Measurements from ENCODE around the gene RDX. TPM values are rescaled to one million over a fixed set of nuclear protein-coding genes. Genes with fewer than 3 reads are reported as not detected.
A peak's percentile ranks its signal among the peaks of the same experiment; 100 is the strongest.

The RDX gene
- total RNA-seq, 1 donor from 2014 or later: 225 TPM

DNA sequence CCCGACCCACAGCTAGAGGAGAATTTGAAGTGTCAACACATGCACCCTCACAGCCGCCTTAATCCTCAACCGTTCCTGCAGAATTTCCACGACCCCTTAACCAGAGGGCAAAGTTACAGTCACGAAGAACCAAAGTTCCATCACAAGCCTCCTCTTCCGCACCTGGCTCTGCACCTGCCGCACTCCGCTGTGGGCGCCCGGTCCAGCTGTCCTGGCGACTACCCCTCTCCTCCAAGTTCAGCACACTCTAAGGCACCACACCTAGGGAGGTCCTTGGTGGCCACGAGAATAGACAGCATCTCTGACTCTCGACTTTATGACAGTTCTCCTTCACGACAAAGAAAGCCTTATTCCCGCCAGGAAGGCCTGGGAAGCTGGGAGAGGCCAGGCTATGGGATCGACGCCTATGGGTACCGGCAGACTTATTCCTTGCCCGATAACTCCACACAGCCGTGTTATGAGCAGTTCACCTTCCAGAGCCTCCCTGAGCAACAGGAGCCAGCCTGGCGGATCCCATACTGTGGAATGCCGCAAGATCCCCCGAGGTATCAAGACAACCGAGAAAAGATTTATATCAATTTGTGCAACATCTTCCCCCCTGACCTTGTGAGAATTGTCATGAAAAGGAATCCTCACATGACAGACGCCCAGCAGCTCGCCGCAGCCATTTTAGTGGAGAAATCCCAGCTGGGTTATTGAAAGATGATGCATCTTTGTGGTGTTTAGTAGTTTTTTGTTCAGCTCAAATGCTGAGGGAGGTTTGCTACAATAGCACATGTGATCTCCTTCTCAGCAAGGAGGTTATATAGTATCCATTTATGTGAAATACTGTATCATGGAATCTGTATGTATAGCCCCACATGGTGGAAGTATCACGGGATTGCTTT is 131.1 kb downstream of the RDX start:
- Mint-ChIP-seq H3K9me3 (ENCODE audit: unreplicated experiment) (no peaks in the 10 kb centered on the region), H3K4me1 (ENCODE audit: unreplicated experiment) (no peaks in the 10 kb centered on the region), H3K27me3 (ENCODE audit: unreplicated experiment) (no peaks in the 10 kb centered on the region), H3K4me3 (ENCODE audit: unreplicated experiment) (no peak overlapping the region), H3K27ac (ENCODE audit: unreplicated experiment) (no peak overlapping the region), H3K36me3 (ENCODE audit: low read depth, unreplicated experiment) (peaks cover 8% of the 10 kb centered on the region)
- TF ChIP-seq, protein P1, sequence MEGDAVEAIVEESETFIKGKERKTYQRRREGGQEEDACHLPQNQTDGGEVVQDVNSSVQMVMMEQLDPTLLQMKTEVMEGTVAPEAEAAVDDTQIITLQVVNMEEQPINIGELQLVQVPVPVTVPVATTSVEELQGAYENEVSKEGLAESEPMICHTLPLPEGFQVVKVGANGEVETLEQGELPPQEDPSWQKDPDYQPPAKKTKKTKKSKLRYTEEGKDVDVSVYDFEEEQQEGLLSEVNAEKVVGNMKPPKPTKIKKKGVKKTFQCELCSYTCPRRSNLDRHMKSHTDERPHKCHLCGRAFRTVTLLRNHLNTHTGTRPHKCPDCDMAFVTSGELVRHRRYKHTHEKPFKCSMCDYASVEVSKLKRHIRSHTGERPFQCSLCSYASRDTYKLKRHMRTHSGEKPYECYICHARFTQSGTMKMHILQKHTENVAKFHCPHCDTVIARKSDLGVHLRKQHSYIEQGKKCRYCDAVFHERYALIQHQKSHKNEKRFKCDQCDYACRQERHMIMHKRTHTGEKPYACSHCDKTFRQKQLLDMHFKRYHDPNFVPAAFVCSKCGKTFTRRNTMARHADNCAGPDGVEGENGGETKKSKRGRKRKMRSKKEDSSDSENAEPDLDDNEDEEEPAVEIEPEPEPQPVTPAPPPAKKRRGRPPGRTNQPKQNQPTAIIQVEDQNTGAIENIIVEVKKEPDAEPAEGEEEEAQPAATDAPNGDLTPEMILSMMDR (IDR thresholded peaks at IDR 0.05; ENCODE audit: unreplicated experiment): no peak
- DNase-seq (ENCODE audit: low spot score): no peak

DNA sequence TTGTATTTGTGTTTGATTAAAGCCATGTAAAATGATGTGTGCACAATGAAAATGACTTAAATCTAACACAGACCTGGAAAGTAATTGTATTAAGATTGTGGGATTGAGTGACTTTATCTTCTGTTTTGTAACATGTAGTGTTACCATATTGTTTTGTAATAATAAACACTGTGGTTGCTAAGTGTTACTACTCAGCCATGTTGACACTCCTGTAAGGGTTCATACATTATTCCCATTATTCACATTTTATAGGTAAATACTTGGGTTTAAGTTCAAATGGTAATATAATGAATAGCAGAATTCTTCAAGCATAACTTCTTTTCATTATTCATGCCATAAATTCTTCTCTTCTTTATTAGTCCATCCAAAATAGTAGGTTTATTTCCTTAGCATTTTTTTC is 134.2 kb downstream of the RDX start:
- H3K4me3 Mint-ChIP-seq (ENCODE audit: unreplicated experiment): no peak overlapping the region
- no peak for DNase-seq (ENCODE audit: low spot score)
- no peaks in the 10 kb centered on the region for H3K4me1 Mint-ChIP-seq (ENCODE audit: unreplicated experiment)
- H3K27ac Mint-ChIP-seq (ENCODE audit: unreplicated experiment): peak overlapping the region; percentile 25
- H3K36me3 Mint-ChIP-seq (ENCODE audit: low read depth, unreplicated experiment): peaks cover 13% of the 10 kb centered on the region
- TF ChIP-seq, protein P1 (IDR thresholded peaks at IDR 0.05; ENCODE audit: unreplicated experiment): no peak
- H3K9me3 Mint-ChIP-seq (ENCODE audit: unreplicated experiment): no peaks in the 10 kb centered on the region
- no peaks in the 10 kb centered on the region for H3K27me3 Mint-ChIP-seq (ENCODE audit: unreplicated experiment)

DNA sequence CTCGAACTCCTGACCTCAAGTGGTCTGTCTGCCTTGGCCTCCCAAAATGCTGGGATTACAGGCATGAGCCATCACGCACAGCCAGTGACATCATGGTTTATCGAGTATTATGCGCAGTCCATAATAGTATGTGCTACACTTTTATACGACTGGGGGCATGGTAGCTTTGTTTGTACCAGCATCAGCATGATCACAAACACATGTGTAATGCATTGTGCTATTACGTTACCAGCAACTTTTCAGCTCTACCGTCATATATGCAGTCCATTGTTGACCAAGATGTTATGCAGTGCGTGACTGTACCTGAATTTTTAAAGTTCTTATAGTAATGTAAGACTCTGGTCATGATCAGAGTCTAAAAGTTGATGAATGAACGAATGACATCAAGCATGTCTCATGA is 135.4 kb downstream of the RDX start:
- Mint-ChIP-seq H3K4me1 (ENCODE audit: unreplicated experiment) (no peaks in the 10 kb centered on the region), H3K4me3 (ENCODE audit: unreplicated experiment) (no peak overlapping the region), H3K27me3 (ENCODE audit: unreplicated experiment) (no peaks in the 10 kb centered on the region), H3K9me3 (ENCODE audit: unreplicated experiment) (no peaks in the 10 kb centered on the region), H3K27ac (ENCODE audit: unreplicated experiment) (no peak overlapping the region), H3K36me3 (ENCODE audit: low read depth, unreplicated experiment) (peaks cover 13% of the 10 kb centered on the region)
- no peak for DNase-seq (ENCODE audit: low spot score)
- TF ChIP-seq, protein P1 (IDR thresholded peaks at IDR 0.05; ENCODE audit: unreplicated experiment): no peak

DNA sequence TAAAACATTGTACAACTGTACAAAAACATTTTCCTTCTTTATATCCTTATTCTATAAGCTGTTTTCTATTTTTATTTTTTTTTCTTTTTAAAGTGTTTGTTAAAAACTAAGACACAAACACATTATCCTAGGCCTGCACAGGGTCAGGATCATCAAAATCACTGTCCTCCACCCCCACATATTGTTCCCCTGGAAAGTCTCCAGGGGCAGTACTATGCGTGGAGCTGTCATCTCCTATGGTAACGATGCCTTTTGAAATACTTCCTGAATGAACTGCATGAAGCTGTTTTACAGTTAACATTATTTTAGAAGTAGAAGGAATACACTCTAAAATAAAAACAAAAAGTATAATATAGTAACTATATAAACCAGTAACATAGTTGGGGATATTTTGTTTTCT is 136.0 kb downstream of the RDX start:
- no peak for DNase-seq (ENCODE audit: low spot score)
- Mint-ChIP-seq H3K27me3 (ENCODE audit: unreplicated experiment) (no peaks in the 10 kb centered on the region), H3K4me3 (ENCODE audit: unreplicated experiment) (no peak overlapping the region), H3K9me3 (ENCODE audit: unreplicated experiment) (no peaks in the 10 kb centered on the region), H3K27ac (ENCODE audit: unreplicated experiment) (no peak overlapping the region), H3K36me3 (ENCODE audit: low read depth, unreplicated experiment) (peaks cover 11% of the 10 kb centered on the region), H3K4me1 (ENCODE audit: unreplicated experiment) (no peaks in the 10 kb centered on the region)
- TF ChIP-seq, protein P1 (IDR thresholded peaks at IDR 0.05; ENCODE audit: unreplicated experiment): no peak

DNA sequence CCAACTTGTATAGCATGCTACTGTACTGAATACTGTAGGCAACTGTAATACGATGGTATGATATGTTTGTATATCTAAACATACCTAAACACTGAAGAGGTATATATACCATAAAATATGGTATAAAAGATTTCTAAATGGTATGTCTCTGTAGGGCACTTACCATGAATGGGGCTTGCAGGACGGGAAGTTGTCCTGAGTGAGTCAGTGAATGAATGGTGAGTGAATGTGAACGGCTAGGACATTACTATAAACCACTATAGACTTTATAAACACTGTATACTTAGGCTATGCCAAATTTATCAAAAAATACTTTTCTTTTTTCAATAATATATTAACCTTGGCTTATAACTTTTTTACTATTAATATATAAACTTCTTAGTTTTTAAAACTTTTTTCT is 136.4 kb downstream of the RDX start:
- no peak overlapping the region for H3K27ac Mint-ChIP-seq (ENCODE audit: unreplicated experiment)
- peaks cover 7% of the 10 kb centered on the region for H3K36me3 Mint-ChIP-seq (ENCODE audit: low read depth, unreplicated experiment)
- no peak for DNase-seq (ENCODE audit: low spot score)
- H3K4me1 Mint-ChIP-seq (ENCODE audit: unreplicated experiment): no peaks in the 10 kb centered on the region
- TF ChIP-seq, protein P1 (IDR thresholded peaks at IDR 0.05; ENCODE audit: unreplicated experiment): no peak
- H3K9me3 Mint-ChIP-seq (ENCODE audit: unreplicated experiment): no peaks in the 10 kb centered on the region
- H3K4me3 Mint-ChIP-seq (ENCODE audit: unreplicated experiment): no peak overlapping the region
- H3K27me3 Mint-ChIP-seq (ENCODE audit: unreplicated experiment): no peaks in the 10 kb centered on the region

All from endothelial cell (in vitro differentiated cells).